ENCODE results near the gene NCF2. TPM values are rescaled to one million over a fixed set of nuclear protein-coding genes. Genes with fewer than 3 reads are reported as not detected.

NCF2 gene
- total and polyA plus RNA-seq, 12 donors = 1.8 to 29.7 (median 4.7) TPM

- Histone ChIP-seq H3K27me3 (no peaks in the 10 kb centered on the region), H3K4me3 (no peak overlapping the region), H3K27ac (peak overlapping the region in 2 of 10 donors; percentile 15 to 87), H3K9me3 (no peaks in the 10 kb centered on the region), H3K4me1 (peaks cover 0 to 61% (median 5%) of the 10 kb centered on the region in 9 donors), H3K36me3 (no peaks in the 10 kb centered on the region)
- intact Hi-C loops (cut with DNase I) = no loop called here
- DNase-seq (no peak), ATAC-seq (peak in 1 of 8 donors; percentile 24)
- WGBS, 2 donors = 87 to 92% methylated on average over 3 of the region's 3 CpGs
- TF ChIP-seq, protein P1, sequence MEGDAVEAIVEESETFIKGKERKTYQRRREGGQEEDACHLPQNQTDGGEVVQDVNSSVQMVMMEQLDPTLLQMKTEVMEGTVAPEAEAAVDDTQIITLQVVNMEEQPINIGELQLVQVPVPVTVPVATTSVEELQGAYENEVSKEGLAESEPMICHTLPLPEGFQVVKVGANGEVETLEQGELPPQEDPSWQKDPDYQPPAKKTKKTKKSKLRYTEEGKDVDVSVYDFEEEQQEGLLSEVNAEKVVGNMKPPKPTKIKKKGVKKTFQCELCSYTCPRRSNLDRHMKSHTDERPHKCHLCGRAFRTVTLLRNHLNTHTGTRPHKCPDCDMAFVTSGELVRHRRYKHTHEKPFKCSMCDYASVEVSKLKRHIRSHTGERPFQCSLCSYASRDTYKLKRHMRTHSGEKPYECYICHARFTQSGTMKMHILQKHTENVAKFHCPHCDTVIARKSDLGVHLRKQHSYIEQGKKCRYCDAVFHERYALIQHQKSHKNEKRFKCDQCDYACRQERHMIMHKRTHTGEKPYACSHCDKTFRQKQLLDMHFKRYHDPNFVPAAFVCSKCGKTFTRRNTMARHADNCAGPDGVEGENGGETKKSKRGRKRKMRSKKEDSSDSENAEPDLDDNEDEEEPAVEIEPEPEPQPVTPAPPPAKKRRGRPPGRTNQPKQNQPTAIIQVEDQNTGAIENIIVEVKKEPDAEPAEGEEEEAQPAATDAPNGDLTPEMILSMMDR (IDR thresholded peaks at IDR 0.05) = no peak
These were observed 10.4 kb upstream of the NCF2 start for GRCh38 chr1:183600634-183601033.

DNA sequence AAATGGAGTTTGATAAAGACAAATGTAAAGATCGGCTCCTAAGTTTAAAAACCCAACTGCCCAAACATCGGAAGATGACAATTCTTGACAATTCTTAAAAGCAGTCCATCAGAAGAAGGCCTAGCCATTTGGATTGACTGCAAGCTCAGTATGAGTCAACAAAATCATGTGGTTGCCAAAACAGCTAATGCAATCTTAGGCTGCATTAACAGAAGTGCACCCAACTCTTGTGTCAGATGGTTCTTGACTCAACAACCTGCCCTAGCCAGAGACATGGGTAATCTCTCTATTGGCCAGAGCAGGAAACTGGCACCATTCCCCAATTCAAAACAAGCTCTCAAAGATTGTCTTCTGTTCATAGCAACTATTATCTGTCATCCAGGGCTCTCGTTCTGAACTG, 9.9 kb upstream of the NCF2 start:
- 66 to 68% methylated on average over 3 of the region's 3 CpGs for WGBS, 2 donors
- no peaks in the 10 kb centered on the region for H3K9me3 ChIP-seq
- no peak overlapping the region for H3K4me3 ChIP-seq
- TF ChIP-seq, protein P1 (IDR thresholded peaks at IDR 0.05) = no peak
- DNase-seq = no peak
- H3K27ac ChIP-seq = peak overlapping the region in 2 of 10 donors; percentile 15 to 87
- no peaks in the 10 kb centered on the region for H3K36me3 ChIP-seq
- no peaks in the 10 kb centered on the region for H3K27me3 ChIP-seq
- ATAC-seq = peak in 7 of 8 donors; percentile 40 to 90 (median 74)
- peaks cover 0 to 56% (median 5%) of the 10 kb centered on the region in 9 donors for H3K4me1 ChIP-seq
- intact Hi-C loops (cut with DNase I) = no loop called here

- intact Hi-C loops (cut with DNase I) = no loop called here
- no peak overlapping the region for H3K4me3 ChIP-seq
- H3K27me3 ChIP-seq = no peaks in the 10 kb centered on the region
- no peaks in the 10 kb centered on the region for H3K36me3 ChIP-seq
- DNase-seq (no peak), ATAC-seq (peak in 1 of 8 donors; percentile 54)
- peaks cover 0 to 52% (median 5%) of the 10 kb centered on the region in 9 donors for H3K4me1 ChIP-seq
- TF ChIP-seq, protein P1 (IDR thresholded peaks at IDR 0.05) = no peak
- H3K27ac ChIP-seq = peak overlapping the region in 3 of 10 donors; percentile 7 to 29 (median 12)
- H3K9me3 ChIP-seq = no peaks in the 10 kb centered on the region
- 55 to 62% methylated on average over 2 of the region's 2 CpGs for WGBS, 2 donors
These were observed 8.1 kb upstream of the NCF2 start for GRCh38 chr1:183598386-183598785.

DNA sequence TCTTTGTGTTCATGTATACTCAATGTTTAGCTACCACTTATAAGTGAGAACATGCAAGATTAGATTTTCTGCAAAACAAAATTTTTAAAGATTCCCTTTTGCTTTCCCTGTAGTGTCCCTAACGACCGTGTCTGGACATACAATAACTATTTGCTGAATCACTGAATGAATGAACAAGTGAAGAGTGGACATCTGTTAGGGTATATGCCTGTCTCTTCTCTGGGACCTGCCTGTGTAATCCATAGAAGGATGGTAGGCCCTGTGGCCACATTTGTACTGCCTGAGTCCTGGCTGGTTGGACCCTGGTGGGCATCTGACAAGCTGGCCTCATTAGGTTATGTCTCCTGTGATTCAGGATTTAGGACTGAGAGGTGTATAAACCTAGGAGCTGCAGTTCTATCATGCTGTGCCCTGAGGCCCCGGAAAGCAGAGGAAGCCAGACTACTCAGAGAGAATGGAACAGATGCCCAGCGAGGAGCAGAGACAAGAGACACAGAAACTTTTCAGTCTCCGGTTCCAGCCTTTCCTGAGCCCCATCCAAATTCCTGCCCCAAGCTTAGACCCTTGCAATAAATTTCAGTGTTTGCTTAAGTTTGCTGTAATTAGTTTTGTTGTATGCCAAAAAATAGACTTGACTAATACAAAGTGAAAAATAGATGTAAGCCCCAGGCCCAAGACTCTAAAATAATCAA, 7.5 kb upstream of the NCF2 start:
- no peaks in the 10 kb centered on the region for H3K27me3 ChIP-seq
- H3K27ac ChIP-seq = peak overlapping the region in 3 of 10 donors; percentile 7 to 29 (median 12)
- TF ChIP-seq, protein P1 (IDR thresholded peaks at IDR 0.05) = no peak
- ATAC-seq (no peak), DNase-seq (no peak)
- H3K4me1 ChIP-seq = peaks cover 0 to 52% (median 5%) of the 10 kb centered on the region in 9 donors
- no peaks in the 10 kb centered on the region for H3K36me3 ChIP-seq
- no peaks in the 10 kb centered on the region for H3K9me3 ChIP-seq
- intact Hi-C loops (cut with DNase I) = no loop called here
- H3K4me3 ChIP-seq = no peak overlapping the region
- WGBS, 2 donors = 67 to 78% methylated on average over 5 of the region's 5 CpGs
